ENCODE results near the gene SPEM1. TPM values are rescaled to one million over a fixed set of nuclear protein-coding genes. Genes with fewer than 3 reads are reported as not detected.
"Not testable (repeated sequence)": the region's sequence is repeated elsewhere in the genome, so short reads cannot be mapped to it uniquely, and the experiment has no call there.

SPEM1 gene
- polyA plus RNA-seq, 1 donor, result not detected

DNA sequence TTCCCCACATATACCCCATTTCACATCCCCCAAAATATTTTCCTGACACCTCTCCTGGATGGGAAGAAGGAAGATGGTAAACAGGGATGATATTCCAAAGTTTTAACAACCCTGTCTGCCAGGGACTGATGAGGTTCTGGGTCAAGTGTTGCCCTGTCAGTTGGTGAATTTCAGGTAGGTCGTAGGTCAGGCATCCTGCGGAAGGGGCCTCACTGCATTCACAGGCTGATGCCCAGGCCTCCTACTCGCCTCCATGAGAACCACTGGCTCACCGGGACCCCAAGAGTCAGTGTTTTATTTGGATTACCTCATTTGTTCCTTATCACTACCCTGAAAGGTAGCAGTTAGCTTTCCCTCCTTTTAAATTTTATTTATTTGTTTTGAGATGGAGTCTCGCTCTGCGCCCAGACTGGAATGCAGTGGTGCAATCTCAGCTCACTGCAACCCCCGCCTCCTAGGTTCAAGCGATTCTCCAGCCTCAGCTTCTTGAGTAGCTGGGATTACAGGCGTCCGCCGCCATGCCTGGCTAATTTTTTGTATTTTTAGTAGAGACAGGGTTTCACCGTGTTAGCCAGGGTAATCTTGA lies 48.8 kb downstream of the SPEM1 start:
- DNase-seq, result no peak

DNA sequence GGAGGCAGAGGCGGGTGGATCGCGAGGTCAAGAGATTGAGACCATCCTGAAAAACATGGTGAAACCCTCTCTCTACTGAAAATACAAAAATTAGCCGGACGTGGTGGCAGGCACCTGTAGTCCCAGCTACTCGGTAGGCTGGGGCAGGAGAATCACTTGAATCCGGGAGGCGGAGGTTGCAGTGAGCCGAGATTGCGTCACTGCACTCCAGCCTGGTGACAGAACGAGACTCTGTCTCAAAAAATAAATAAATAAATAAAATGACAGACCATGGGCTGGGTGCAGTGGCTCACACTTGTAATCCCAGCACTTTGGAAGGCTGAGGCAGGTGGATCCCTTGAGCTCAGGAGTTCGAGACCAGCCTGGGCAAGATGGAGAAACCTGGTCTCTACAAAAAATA lies 49.7 kb downstream of the SPEM1 start:
- DNase-seq, result not testable (repeated sequence)

DNA sequence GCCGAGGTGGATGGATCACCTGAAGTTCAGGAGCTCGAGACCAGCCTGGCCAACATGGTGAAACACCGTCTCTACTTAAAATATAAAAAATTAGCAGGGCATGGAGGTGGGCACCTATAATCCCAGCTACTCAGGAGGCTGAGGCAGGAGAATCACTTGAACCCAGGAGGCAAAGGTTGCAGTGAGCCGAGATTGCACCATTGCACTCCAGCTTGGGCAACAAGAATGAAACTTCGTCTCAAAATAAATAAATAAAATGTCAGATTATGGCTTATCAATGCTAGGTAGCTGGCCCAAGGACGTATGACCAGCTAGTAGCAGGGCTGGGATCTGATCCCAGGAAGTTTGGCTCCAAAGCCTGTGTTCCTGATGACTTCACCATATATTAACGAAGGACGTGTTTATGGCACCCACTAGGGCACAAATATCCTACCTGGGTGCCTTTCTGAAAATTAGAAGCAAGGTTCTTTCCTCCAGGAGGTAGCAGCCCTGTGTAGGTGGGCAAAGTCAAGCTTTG lies 50.4 kb downstream of the SPEM1 start:
- not testable (repeated sequence) for DNase-seq

Other genes starting within 250 kb of the SPEM1 start
- 6.1 TPM for gene ASGR1, start 241.0 kb upstream of the SPEM1 start, polyA plus RNA-seq (ENCODE audit: insufficient read length)
- gene DLG4, start 200.5 kb upstream of the SPEM1 start, polyA plus RNA-seq (ENCODE audit: insufficient read length), result 36.0 TPM
- 478 TPM for gene ACADVL, start 200.4 kb upstream of the SPEM1 start, polyA plus RNA-seq (ENCODE audit: insufficient read length)
- gene DVL2, start 185.8 kb upstream of the SPEM1 start, polyA plus RNA-seq (ENCODE audit: insufficient read length), result 52.5 TPM
- 52.8 TPM for gene PHF23, start 180.9 kb upstream of the SPEM1 start, polyA plus RNA-seq (ENCODE audit: insufficient read length)
- 390 TPM for gene GABARAP, start 177.9 kb upstream of the SPEM1 start, polyA plus RNA-seq (ENCODE audit: insufficient read length)
- 150 TPM for gene CTDNEP1, start 168.6 kb upstream of the SPEM1 start, polyA plus RNA-seq (ENCODE audit: insufficient read length)
- gene ELP5, start 168.1 kb upstream of the SPEM1 start, polyA plus RNA-seq (ENCODE audit: insufficient read length), result 54.9 TPM
- gene CLDN7, start 157.8 kb upstream of the SPEM1 start, polyA plus RNA-seq (ENCODE audit: insufficient read length), result 36.6 TPM
- gene SLC2A4, start 138.6 kb upstream of the SPEM1 start, polyA plus RNA-seq (ENCODE audit: insufficient read length), result 2.2 TPM
- 4.1 TPM for gene YBX2, start 125.7 kb upstream of the SPEM1 start, polyA plus RNA-seq (ENCODE audit: insufficient read length)
- gene EIF5A, start 112.7 kb upstream of the SPEM1 start, polyA plus RNA-seq (ENCODE audit: insufficient read length), result 284 TPM
- 96.6 TPM for gene GPS2, start 105.0 kb upstream of the SPEM1 start, polyA plus RNA-seq (ENCODE audit: insufficient read length)
- 34.5 TPM for gene NEURL4, start 91.0 kb upstream of the SPEM1 start, polyA plus RNA-seq (ENCODE audit: insufficient read length)
- gene ACAP1, start 83.8 kb upstream of the SPEM1 start, polyA plus RNA-seq (ENCODE audit: insufficient read length), result 6.3 TPM
- 10.3 TPM for gene KCTD11, start 68.2 kb upstream of the SPEM1 start, polyA plus RNA-seq (ENCODE audit: insufficient read length)
- not detected for gene TMEM95, start 65.2 kb upstream of the SPEM1 start, polyA plus RNA-seq (ENCODE audit: insufficient read length)
- gene TNK1, start 39.2 kb upstream of the SPEM1 start, polyA plus RNA-seq (ENCODE audit: insufficient read length), result 5.5 TPM
- gene PLSCR3, start 25.8 kb upstream of the SPEM1 start, polyA plus RNA-seq (ENCODE audit: insufficient read length), result 27.8 TPM
- 74.9 TPM for gene TMEM256, start 16.2 kb upstream of the SPEM1 start, polyA plus RNA-seq (ENCODE audit: insufficient read length)
- 28.1 TPM for gene NLGN2, start 12.5 kb upstream of the SPEM1 start, polyA plus RNA-seq (ENCODE audit: insufficient read length)
- not detected for gene SPEM2, start 5.3 kb downstream of the SPEM1 start, polyA plus RNA-seq (ENCODE audit: insufficient read length)
- not detected for gene SPEM3, start 8.5 kb downstream of the SPEM1 start, polyA plus RNA-seq (ENCODE audit: insufficient read length)
- 4.4 TPM for gene TMEM102, start 15.1 kb downstream of the SPEM1 start, polyA plus RNA-seq (ENCODE audit: insufficient read length)
- gene FGF11, start 19.2 kb downstream of the SPEM1 start, polyA plus RNA-seq (ENCODE audit: insufficient read length), result 6.1 TPM
- gene CHRNB1, start 24.7 kb downstream of the SPEM1 start, polyA plus RNA-seq (ENCODE audit: insufficient read length), result 10.5 TPM
- gene ZBTB4, start 59.3 kb downstream of the SPEM1 start, polyA plus RNA-seq (ENCODE audit: insufficient read length), result 39.3 TPM
- gene SLC35G6, start 61.1 kb downstream of the SPEM1 start, polyA plus RNA-seq (ENCODE audit: insufficient read length), result 0.45 TPM
- gene POLR2A, start 64.0 kb downstream of the SPEM1 start, polyA plus RNA-seq (ENCODE audit: insufficient read length), result 141 TPM
- 17.7 TPM for gene TNFSF12, start 128.7 kb downstream of the SPEM1 start, polyA plus RNA-seq (ENCODE audit: insufficient read length)
- 13.2 TPM for gene TNFSF13, start 138.4 kb downstream of the SPEM1 start, polyA plus RNA-seq (ENCODE audit: insufficient read length)
- 90.9 TPM for gene SENP3, start 141.6 kb downstream of the SPEM1 start, polyA plus RNA-seq (ENCODE audit: insufficient read length)
- 56.8 TPM for gene CD68, start 159.3 kb downstream of the SPEM1 start, polyA plus RNA-seq (ENCODE audit: insufficient read length)
- 119 TPM for gene MPDU1, start 163.5 kb downstream of the SPEM1 start, polyA plus RNA-seq (ENCODE audit: insufficient read length)
- 3.0 TPM for gene SOX15, start 169.8 kb downstream of the SPEM1 start, polyA plus RNA-seq (ENCODE audit: insufficient read length)
- gene FXR2, start 194.6 kb downstream of the SPEM1 start, polyA plus RNA-seq (ENCODE audit: insufficient read length), result 54.8 TPM
- gene SAT2, start 207.5 kb downstream of the SPEM1 start, polyA plus RNA-seq (ENCODE audit: insufficient read length), result 136 TPM
- 2.8 TPM for gene SHBG, start 209.8 kb downstream of the SPEM1 start, polyA plus RNA-seq (ENCODE audit: insufficient read length)
- gene ATP1B2, start 230.6 kb downstream of the SPEM1 start, polyA plus RNA-seq (ENCODE audit: insufficient read length), result 20.5 TPM

Data from left kidney (tissue), 2 donors.